ENCODE results near the gene CDPF1. TPM values are rescaled to one million over a fixed set of nuclear protein-coding genes. Genes with fewer than 3 reads are reported as not detected.

CDPF1 gene
- total and polyA plus RNA-seq, 2 donors (not counting 3 experiments of a cell fraction or from before 2014, with no cell fraction given), result 9.7 to 9.9 TPM

GRCh38 chr22:46293577-46294260, 43.6 kb upstream of the CDPF1 start:
- Histone ChIP-seq H4K20me1 (replicated peaks; ENCODE audit: control insufficient read depth, extremely low read depth, insufficient read depth, low read length) (no peaks in the 10 kb centered on the region), H3K36me3 (ENCODE audit: control insufficient read depth in 2 of 2, extremely low read depth in 1 of 2, insufficient read depth in 2 of 2, low read length in 2 of 2) (peaks cover 1 to 8% of the 10 kb centered on the region in 2 experiments), H3K9me1 (replicated peaks; ENCODE audit: control insufficient read depth, extremely low read depth, insufficient read depth, low read length) (no peaks in the 10 kb centered on the region), H3K79me2 (ENCODE audit: control insufficient read depth, insufficient read depth, low read length) (peaks cover 17% of the 10 kb centered on the region), H3K4me3 (replicated peaks in 1 of 3; ENCODE audit: insufficient read depth in 1 of 3, low read depth in 1 of 3, low read length in 3 of 3) (no peak overlapping the region), H3K9ac (replicated peaks; ENCODE audit: extremely low read depth, insufficient read depth, low read length) (no peak overlapping the region), H3K9me3 (replicated peaks; ENCODE audit: control insufficient read depth, insufficient read depth, low read length) (no peaks in the 10 kb centered on the region), H3K27ac (ENCODE audit: insufficient read depth, low read depth, low read length) (no peak overlapping the region), H2AFZ (ENCODE audit: low read depth, low read length) (no peak overlapping the region), H3K27me3 (ENCODE audit: control insufficient read depth in 2 of 2, insufficient read depth in 2 of 2, low read length in 2 of 2) (no peaks in the 10 kb centered on the region), H3K4me2 (ENCODE audit: insufficient read depth, low read length) (no peak overlapping the region), H3K4me1 (ENCODE audit: control insufficient read depth, extremely low read depth, insufficient read depth, low read length) (peaks cover 9% of the 10 kb centered on the region)
- dilution Hi-C loops (cut with MboI; ENCODE audit: extremely low pct_ligation_motif_present, low sequenced_read_pairs) (no loop called here), intact Hi-C loops (cut with micrococcal nuclease) (no loop called here)
- FAIRE-seq, result no peak
- no peak for TF ChIP-seq POLR2AphosphoS5 (IDR thresholded peaks at IDR 0.05; ENCODE audit: insufficient read depth, low read depth, low read length)
- no peak for DNase-seq (ENCODE audit: low read depth, low spot score)
- BruUV-seq (replicated peaks), result no TSS peak
- CTCF ChIA-PET, result no interaction called here
- POLR2A ChIA-PET, result no interaction called here

- H3K9me3 ChIP-seq (replicated peaks; ENCODE audit: control insufficient read depth, insufficient read depth, low read length), result no peaks in the 10 kb centered on the region
- FAIRE-seq, result no peak
- H3K9me1 ChIP-seq (replicated peaks; ENCODE audit: control insufficient read depth, extremely low read depth, insufficient read depth, low read length), result no peaks in the 10 kb centered on the region
- no peaks in the 10 kb centered on the region for H3K27me3 ChIP-seq (ENCODE audit: control insufficient read depth in 2 of 2, insufficient read depth in 2 of 2, low read length in 2 of 2)
- no peak overlapping the region for H3K9ac ChIP-seq (replicated peaks; ENCODE audit: extremely low read depth, insufficient read depth, low read length)
- H3K4me2 ChIP-seq (ENCODE audit: insufficient read depth, low read length), result no peak overlapping the region
- dilution Hi-C loops (cut with MboI; ENCODE audit: extremely low pct_ligation_motif_present, low sequenced_read_pairs) (no loop called here), intact Hi-C loops (cut with micrococcal nuclease) (no loop called here)
- peaks cover 8% of the 10 kb centered on the region for H3K79me2 ChIP-seq (ENCODE audit: control insufficient read depth, insufficient read depth, low read length)
- peaks cover 0 to 8% of the 10 kb centered on the region in 2 experiments for H3K36me3 ChIP-seq (ENCODE audit: control insufficient read depth in 2 of 2, extremely low read depth in 1 of 2, insufficient read depth in 2 of 2, low read length in 2 of 2)
- BruUV-seq (replicated peaks), result no TSS peak
- H3K27ac ChIP-seq (ENCODE audit: insufficient read depth, low read depth, low read length), result no peak overlapping the region
- H4K20me1 ChIP-seq (replicated peaks; ENCODE audit: control insufficient read depth, extremely low read depth, insufficient read depth, low read length), result no peaks in the 10 kb centered on the region
- no peak for TF ChIP-seq MYC (IDR thresholded peaks at IDR 0.05; ENCODE audit: low read depth, low read length)
- TF ChIP-seq EZH2 (IDR thresholded peaks at IDR 0.05; ENCODE audit: borderline replicate concordance, low read depth, low read length, severe bottlenecking), result no peak
- no peak for TF ChIP-seq POLR2AphosphoS5 (IDR thresholded peaks at IDR 0.05; ENCODE audit: insufficient read depth, low read depth, low read length)
- TF ChIP-seq MAX (IDR thresholded peaks at IDR 0.05; ENCODE audit: insufficient read depth, insufficient read length), result no peak
- no peak for TF ChIP-seq JUN (IDR thresholded peaks at IDR 0.05; ENCODE audit: borderline replicate concordance, insufficient read depth, insufficient read length, low read depth)
- TF ChIP-seq POLR2A (IDR thresholded peaks at IDR 0.05; ENCODE audit: low read depth, low read length), result no peak
- TF ChIP-seq CTCF (IDR thresholded peaks at IDR 0.05; ENCODE audit: extremely low read depth in 1 of 2, insufficient read depth in 1 of 2, low read depth in 1 of 2, low read length in 2 of 2), result no peak
- no peak for TF ChIP-seq FOS (IDR thresholded peaks at IDR 0.05; ENCODE audit: borderline replicate concordance, insufficient read depth, low read length)
- no peak for TF ChIP-seq GATA2 (IDR thresholded peaks at IDR 0.05; ENCODE audit: insufficient read depth, insufficient read length, low read depth, low read length)
- no peak overlapping the region for H3K4me3 ChIP-seq (replicated peaks in 1 of 3; ENCODE audit: insufficient read depth in 1 of 3, low read depth in 1 of 3, low read length in 3 of 3)
- no peak overlapping the region for H2AFZ ChIP-seq (ENCODE audit: low read depth, low read length)
- H3K4me1 ChIP-seq (ENCODE audit: control insufficient read depth, extremely low read depth, insufficient read depth, low read length), result peaks cover 17% of the 10 kb centered on the region
- POLR2A ChIA-PET, result no interaction called here
- no peak for DNase-seq (ENCODE audit: low read depth, low spot score)
- CTCF ChIA-PET, result no interaction called here
Measured at GRCh38 chr22:46292732-46293131, 42.6 kb upstream of the CDPF1 start.

Measured in endothelial cell of umbilical vein (primary cell).